HG03064 (cell line): Measurements from ENCODE around the gene BLTP3A.

ENCODE experiments used
- ATAC-seq: cut with Tn5 transposase; IDR thresholded peaks from one replicate; pipeline ENCODE4 v1.9.1; 2021; ENCODE audit warnings: low read depth; ENCODE audit not compliant: unreplicated experiment

The BLTP3A gene

GRCh38 chr6:34819571-34820480 is 27.9 kb downstream of the BLTP3A start:
- no peak for ATAC-seq

- no peak for ATAC-seq
Observed at GRCh38 chr6:34829137-34829536, 37.3 kb downstream of the BLTP3A start.

- no peak for ATAC-seq
Observed at GRCh38 chr6:34832942-34833341, 41.1 kb downstream of the BLTP3A start.

DNA sequence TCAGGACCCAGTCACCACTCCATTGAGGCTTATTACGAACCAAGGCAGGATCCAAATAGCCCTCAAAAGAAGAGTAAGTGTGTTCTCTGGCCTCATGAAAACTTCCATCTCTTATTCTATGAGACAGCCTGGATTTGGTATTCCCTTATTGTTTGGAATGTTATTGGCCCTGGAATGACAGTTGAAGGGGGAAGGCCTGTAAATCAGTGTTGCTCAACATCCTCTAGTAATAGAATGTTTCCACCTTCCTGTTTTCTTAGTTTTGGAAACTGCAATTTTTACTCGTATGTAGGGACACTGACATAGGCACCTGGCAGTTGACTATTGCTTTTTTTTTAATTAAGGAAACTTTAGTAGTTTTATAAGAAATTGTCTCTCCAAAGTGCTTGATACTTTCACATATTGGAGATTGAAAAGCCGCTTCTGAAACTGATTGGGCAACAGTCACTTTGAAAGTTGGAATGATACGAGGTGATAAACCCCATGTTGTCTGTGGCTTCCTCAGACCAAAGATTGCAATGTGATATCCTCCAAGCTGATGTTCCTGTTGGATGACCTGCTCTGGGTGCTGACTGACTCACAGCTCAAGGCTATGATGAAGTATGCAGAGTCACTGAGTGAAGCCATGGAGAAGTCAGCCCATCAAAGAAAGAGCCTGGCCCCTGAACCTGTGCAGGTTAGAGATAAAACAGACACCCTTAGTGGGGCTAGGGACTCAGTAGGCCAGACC is 43.1 kb downstream of the BLTP3A start:
- no peak for ATAC-seq

GRCh38 chr6:34836008-34836407 is 44.1 kb downstream of the BLTP3A start:
- ATAC-seq = no peak

- ATAC-seq = no peak
Observed at GRCh38 chr6:34836451-34836850, 44.6 kb downstream of the BLTP3A start.

DNA sequence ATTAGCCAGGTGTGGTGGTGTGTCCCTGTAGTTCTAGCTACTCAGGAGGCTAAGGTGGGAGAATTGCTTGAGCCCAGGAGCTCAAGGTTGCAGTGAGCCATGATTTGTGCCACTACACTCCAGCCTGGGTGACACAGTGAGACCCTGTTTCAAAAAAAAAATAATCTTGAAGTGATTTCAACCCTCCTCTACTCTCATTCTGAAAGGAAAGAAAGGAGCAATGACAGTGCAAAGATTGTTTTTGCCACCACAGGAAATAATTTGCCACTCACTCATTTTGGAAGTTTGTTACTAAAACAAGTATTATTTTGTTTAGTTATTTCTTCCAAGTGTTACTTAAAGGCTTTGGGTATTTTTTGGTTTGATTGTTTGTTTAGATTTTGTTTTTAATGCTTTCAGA is 45.6 kb downstream of the BLTP3A start:
- ATAC-seq = no peak

GRCh38 chr6:34839666-34840352 is 47.9 kb downstream of the BLTP3A start:
- no peak for ATAC-seq
